Gastroesophageal sphincter (tissue), 3 donors: Measurements from ENCODE around the gene TET2.

ENCODE experiments used
- CTCF ChIP-seq, 4 experiments: fragments of 200-600 bp in 2 of 4; fragments of 450-650 bp in 2 of 4; sonication (generic) in 1 of 4; IDR thresholded peaks; one replicate each; pipeline ENCODE4 v1.5.1; 2017 to 2019; ENCODE audit warnings: antibody characterized with exemption in 4 of 4, mild to moderate bottlenecking in 2 of 4, moderate library complexity in 2 of 4
- EP300 ChIP-seq: sonication (generic); formaldehyde crosslinking; IDR thresholded peaks from one replicate; pipeline ENCODE4 v1.6.1; 2017; ENCODE audit warnings: antibody characterized with exemption, mild to moderate bottlenecking
- POLR2A ChIP-seq, 2 donors: fragments of 450-650 bp; IDR thresholded peaks; one replicate each; pipeline ENCODE4 v1.6.1; 2017; ENCODE audit warnings: antibody characterized with exemption in 2 of 2, mild to moderate bottlenecking in 2 of 2, moderate library complexity in 1 of 2
- POLR2AphosphoS5 ChIP-seq: sonication (generic); formaldehyde crosslinking; IDR thresholded peaks from one replicate; pipeline ENCODE4 v1.6.1; 2017; ENCODE audit warnings: antibody characterized with exemption

- TF ChIP-seq POLR2AphosphoS5 (no peak), POLR2A (IDR thresholded peaks at IDR 0.05) (no peak), CTCF (IDR thresholded peaks at IDR 0.05) (no peak), EP300 (no peak)
These were observed 132.6 kb downstream of the TET2 start for GRCh38 chr4:105279314-105279713.
